IMR-90 (cell line): Measurements from ENCODE around the gene ABHD12B. TPM values are rescaled to one million over a fixed set of nuclear protein-coding genes. Genes with fewer than 3 reads are reported as not detected.

ENCODE experiments used
- ATAC-seq: fragments of 200-7000 bp; cut with Tn5 transposase; 2 replicates; pipeline ENCODE4 v1.9.1; 2020; ENCODE audit warnings: low read depth, mild to moderate bottlenecking, moderate library complexity
- BruUV-seq: library from RNA; stranded (reverse); fragments of 400-500 nt; replicated peaks from 2 replicates; lab custom pipeline; 2021; lab: Mats Ljungman, UMichigan
- CTCF ChIA-PET: fragments of 300-600 bp; formaldehyde crosslinking; extraction: SDS; loops from one replicate; lab custom pipeline; 2021; ENCODE audit warnings: antibody characterized with exemption; lab: Yijun Ruan, JAX
- POLR2A ChIA-PET: fragments of 300-600 bp; sonication (Branson Sonifier 250); formaldehyde crosslinking; loops from one replicate; lab custom pipeline; 2022; ENCODE audit warnings: antibody characterized with exemption; ENCODE audit not compliant: unreplicated experiment; lab: Charles Lee
- DNase-seq: peaks from one replicate; pipeline ENCODE4 v3.0.0; 2013
- H2AFZ ChIP-seq: replicated peaks from 2 replicates; pipeline ENCODE3; 2013; ENCODE audit warnings: low read length, mild to moderate bottlenecking; ENCODE audit not compliant: poor library complexity
- H2AK5ac ChIP-seq: 2 replicates; pipeline ENCODE4 v1.6.1; 2013; ENCODE audit warnings: low read depth, low read length, inconsistent platforms
- H2AK9ac ChIP-seq: replicated peaks from 2 replicates; pipeline ENCODE3; 2013; ENCODE audit warnings: mild to moderate bottlenecking, low read depth, low read length, moderate library complexity; ENCODE audit not compliant: poor library complexity
- H2BK120ac ChIP-seq: 2 replicates; pipeline ENCODE4 v1.6.1; 2013; ENCODE audit warnings: low read depth, low read length, inconsistent platforms
- H2BK15ac ChIP-seq: 3 replicates; pipeline ENCODE4 v1.6.1; 2013; ENCODE audit warnings: low read depth, low read length, inconsistent platforms
- H2BK20ac ChIP-seq: 2 replicates; pipeline ENCODE4 v1.6.1; 2013; ENCODE audit warnings: low read depth, mild to moderate bottlenecking, inconsistent platforms, low read length, moderate library complexity
- H2BK5ac ChIP-seq: 2 replicates; pipeline ENCODE4 v1.6.1; 2013; ENCODE audit warnings: mild to moderate bottlenecking, low read depth, low read length, inconsistent platforms; ENCODE audit not compliant: poor library complexity, severe bottlenecking
- H3K14ac ChIP-seq: replicated peaks from 2 replicates; pipeline ENCODE4 v1.6.1; 2013; ENCODE audit warnings: low read depth, low read length, inconsistent platforms
- H3K18ac ChIP-seq: 2 replicates; pipeline ENCODE4 v1.6.1; 2013; ENCODE audit warnings: low read depth, low read length, control low read depth
- H3K23ac ChIP-seq: 2 replicates; pipeline ENCODE4 v1.6.1; 2013; ENCODE audit warnings: low read depth, low read length, inconsistent platforms
- H3K27ac ChIP-seq: 2 replicates; pipeline ENCODE4 v1.5.1; 2013; ENCODE audit warnings: mild to moderate bottlenecking, control low read depth, low read length; ENCODE audit not compliant: insufficient read depth
- H3K27me3 ChIP-seq: 2 replicates; pipeline ENCODE4 v1.6.1; 2013; ENCODE audit warnings: low read length; ENCODE audit not compliant: control insufficient read depth, insufficient read depth
- H3K36me3 ChIP-seq: 2 replicates; pipeline ENCODE4 v1.6.1; 2013; ENCODE audit warnings: low read length, mixed read lengths; ENCODE audit not compliant: control insufficient read depth, insufficient read depth
- H3K4ac ChIP-seq: 2 replicates; pipeline ENCODE4 v1.6.1; 2013; ENCODE audit warnings: low read depth, low read length, inconsistent platforms
- H3K4me1 ChIP-seq: 2 replicates; pipeline ENCODE4 v1.6.1; 2013; ENCODE audit warnings: low read length, mixed read lengths; ENCODE audit not compliant: control insufficient read depth, insufficient read depth
- H3K4me2 ChIP-seq: 2 replicates; pipeline ENCODE4 v1.6.1; 2013; ENCODE audit warnings: low read depth, mild to moderate bottlenecking, control low read depth, low read length, moderate library complexity
- H3K4me3 ChIP-seq: 2 replicates; pipeline ENCODE4 v1.5.1; 2013; ENCODE audit warnings: low read depth, mild to moderate bottlenecking, control low read depth, low read length, moderate library complexity; ENCODE audit not compliant: insufficient read depth
- H3K56ac ChIP-seq: 2 replicates; pipeline ENCODE4 v1.6.1; 2013; ENCODE audit warnings: low read length, inconsistent platforms; ENCODE audit not compliant: insufficient read depth; ENCODE audit errors: extremely low read depth
- H3K79me1 ChIP-seq, 2 experiments: 2 replicates each; pipeline ENCODE4 v1.6.1; 2013; ENCODE audit warnings: low read length in 2 of 2, inconsistent platforms in 1 of 2, low read depth in 1 of 2
- H3K9ac ChIP-seq: 2 replicates; pipeline ENCODE4 v1.6.1; 2013; ENCODE audit warnings: low read depth, low read length, control low read depth
- H3K9me1 ChIP-seq: 2 replicates; pipeline ENCODE4 v1.6.1; 2013; ENCODE audit warnings: low read length, inconsistent platforms; ENCODE audit not compliant: insufficient read depth
- H3K9me3 ChIP-seq: 2 replicates; pipeline ENCODE4 v1.6.1; 2013; ENCODE audit warnings: low read length; ENCODE audit not compliant: control insufficient read depth, insufficient read depth
- H4K20me1 ChIP-seq: 2 replicates; pipeline ENCODE4 v1.6.1; 2013; ENCODE audit warnings: low read length, inconsistent platforms; ENCODE audit not compliant: insufficient read depth
- H4K5ac ChIP-seq: 2 replicates; pipeline ENCODE4 v1.6.1; 2013; ENCODE audit warnings: mild to moderate bottlenecking, low read depth, low read length, control low read depth
- H4K8ac ChIP-seq, 2 experiments: 2 replicates each; pipeline ENCODE4 v1.6.1; 2013; ENCODE audit warnings: low read depth in 2 of 2, low read length in 2 of 2, control low read depth in 1 of 2, inconsistent platforms in 1 of 2
- H4K91ac ChIP-seq: 2 replicates; pipeline ENCODE4 v1.6.1; 2013; ENCODE audit warnings: low read depth, low read length, inconsistent platforms; ENCODE audit not compliant: insufficient read depth
- MXI1 ChIP-seq: IDR thresholded peaks from 2 replicates; pipeline ENCODE4 v1.6.1; 2012; ENCODE audit warnings: low read depth, mild to moderate bottlenecking, low read length, moderate library complexity, borderline replicate concordance
- RAD21 ChIP-seq: IDR thresholded peaks from 2 replicates; pipeline ENCODE4 v1.6.1; 2012; ENCODE audit warnings: low read length, improper control_type of control experiment
- WGBS, 2 experiments: methylation state at CpG; one replicate each; pipeline versions ENCODE4 v1.1.5 to v1.1.7; 2013; ENCODE audit warnings: missing lambda C conversion rate in 2 of 2; ENCODE audit not compliant: insufficient read length in 1 of 2; ENCODE audit errors: extremely low coverage in 2 of 2; 5-methylcytosine and 5-hydroxymethylcytosine counted together
- dilution Hi-C: fragments of 300-500 bp; cut with HindIII; formaldehyde crosslinking; loops from one replicate; pipeline ENCODE4 v1.14.3; 2018; ENCODE audit warnings: low sequenced_read_pairs; ENCODE audit not compliant: unreplicated experiment
- in situ Hi-C: fragments of 300-500 bp; cut with MboI; formaldehyde crosslinking; loops from 3 replicates; pipeline ENCODE4 v1.14.3; 2019; ENCODE audit warnings: low sequenced_read_pairs, inconsistent platforms, mixed read lengths
- intact Hi-C: fragments of 100-400 bp; cut with micrococcal nuclease; formaldehyde crosslinking; loops from 2 replicates; pipeline ENCODE4 v1.10.0; 2022
- polyA plus RNA-seq, 3 experiments: library from polyadenylated mRNA; depleted of rRNA; stranded (reverse); fragments of >200 nt; gene quantifications; 2 replicates each; pipeline ENCODE4 v1.2.3, GENCODE V29; 2012; ENCODE audit warnings: low replicate concordance in 1 of 3
- total RNA-seq: library from RNA; depleted of rRNA; stranded (reverse); fragments of >200 nt; gene quantifications from 2 replicates; pipeline ENCODE4 v1.2.3, GENCODE V29; 2012

The ABHD12B gene
- total and polyA plus RNA-seq, 2 of the 4 experiments (the other 2 are of a cell fraction) = 0.18 TPM; not detected in 1

DNA sequence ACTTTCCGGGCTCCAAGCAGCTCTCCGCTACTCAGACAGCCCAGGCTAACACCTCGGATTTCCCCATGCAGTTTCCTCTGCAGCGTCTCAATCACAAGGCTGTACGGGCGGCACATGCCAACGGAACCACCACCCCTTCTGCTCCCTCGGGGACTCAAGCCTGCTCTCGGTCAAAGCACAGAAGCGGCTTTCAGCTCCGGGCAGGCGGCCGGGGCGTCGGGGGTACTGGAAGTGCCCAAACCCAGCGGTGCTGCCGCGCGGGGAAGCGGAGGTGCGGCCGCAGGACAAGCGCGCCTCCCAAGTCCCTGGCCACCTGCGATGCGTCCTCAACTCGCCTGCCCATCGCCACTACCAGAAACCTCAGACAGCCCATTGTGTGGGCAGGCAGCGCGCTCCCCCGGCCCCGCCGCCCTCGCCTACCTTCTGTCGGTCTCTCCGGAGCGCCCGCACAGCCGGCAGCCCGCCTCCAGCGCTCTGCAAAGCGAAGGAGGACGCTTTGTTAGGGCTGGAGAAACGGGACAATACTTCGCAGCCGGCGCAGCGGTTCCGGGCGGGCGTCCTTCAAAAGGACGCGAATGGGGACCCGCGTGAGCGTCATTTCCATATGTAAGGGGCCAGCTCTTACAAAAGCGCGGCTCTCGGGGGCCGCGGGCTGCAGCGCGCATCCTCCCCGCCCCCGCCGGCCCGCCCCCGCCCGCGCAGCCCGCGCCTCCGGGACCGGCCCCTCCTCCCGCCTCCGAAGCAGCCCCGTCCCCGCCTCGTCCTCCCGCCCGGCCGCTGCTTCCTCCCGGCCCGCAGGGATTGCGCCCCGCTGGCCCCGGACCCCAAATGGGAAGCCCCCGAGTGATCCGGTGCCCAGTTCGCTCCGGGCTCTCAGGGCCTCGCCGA lies 41.6 kb upstream of the ABHD12B start:
- Histone ChIP-seq H3K14ac (no peak overlapping the region; the same call in 1 of the 2 replicates), H3K4me1 (peaks cover 15% of the 10 kb centered on the region), H2BK20ac (no peak overlapping the region), H4K91ac (0 out of 2 replicates have a peak overlapping the region, but pooled peaks have one; percentile 7), H3K4ac (peak overlapping the region; percentile 37; the same call in 1 of the 2 replicates), H2BK120ac (0 out of 2 replicates have a peak overlapping the region, but pooled peaks have one; percentile 43), H3K9me1 (peaks cover 15% of the 10 kb centered on the region), H2BK15ac (no peak overlapping the region), H3K27ac (peak overlapping the region; percentile 73), H3K56ac (peak overlapping the region; percentile 61; the same call in 1 of the 2 replicates), H3K36me3 (no peaks in the 10 kb centered on the region; the same call in 1 of the 2 replicates), H2AFZ (peak overlapping the region; percentile 93), H2AK5ac (no peak overlapping the region; the same call in 1 of the 2 replicates), H3K23ac (peak overlapping the region; percentile 85), H2AK9ac (peak overlapping the region; percentile 91), H3K79me1 (peaks cover 23 to 47% of the 10 kb centered on the region in 2 experiments), H4K8ac (no peak overlapping the region; a peak in 1 of 4 replicates), H3K4me2 (peak overlapping the region; percentile 84), H3K9ac (peak overlapping the region; percentile 72), H3K9me3 (no peaks in the 10 kb centered on the region), H3K27me3 (no peaks in the 10 kb centered on the region), H4K20me1 (peaks cover 43% of the 10 kb centered on the region), H2BK5ac (peak overlapping the region; percentile 61), H3K18ac (no peak overlapping the region), H4K5ac (no peak overlapping the region), H3K4me3 (peak overlapping the region; percentile 73)
- DNase-seq (peak; percentile 41), ATAC-seq (peak; percentile 66)
- dilution Hi-C loops = no loop called here
- no TSS peak for BruUV-seq
- in situ Hi-C loops = no loop called here
- 1% methylated on average over 32 of the region's 93 CpGs; no CpG with 5 or more reads in 1 of the 2 experiments for WGBS, 2 experiments
- ChIA-PET CTCF (no interaction called here), POLR2A (no interaction called here)
- TF ChIP-seq MXI1 = peak; percentile 27; the same call in 1 of the 2 replicates
- no peak for TF ChIP-seq RAD21
- intact Hi-C loops = loop anchor here (2.0 kb wide), 2 partner anchors 31 to 35 kb away; no protein-coding TSS in a partner anchor
